AG08395 (cell line): ENCODE measurements around the gene URB1.
"Not testable (repeated sequence)": the region's sequence is repeated elsewhere in the genome, so short reads cannot be mapped to it uniquely, and the experiment has no call there.

Experiments used
- DNase-seq: peaks from one replicate; pipeline ENCODE4 v3.0.0; 2012; ENCODE audit warnings: mixed read lengths, low spot score

Gene URB1

GRCh38 chr21:32319012-32319411 lies 73.8 kb downstream of the URB1 start:
- no peak for DNase-seq

DNA sequence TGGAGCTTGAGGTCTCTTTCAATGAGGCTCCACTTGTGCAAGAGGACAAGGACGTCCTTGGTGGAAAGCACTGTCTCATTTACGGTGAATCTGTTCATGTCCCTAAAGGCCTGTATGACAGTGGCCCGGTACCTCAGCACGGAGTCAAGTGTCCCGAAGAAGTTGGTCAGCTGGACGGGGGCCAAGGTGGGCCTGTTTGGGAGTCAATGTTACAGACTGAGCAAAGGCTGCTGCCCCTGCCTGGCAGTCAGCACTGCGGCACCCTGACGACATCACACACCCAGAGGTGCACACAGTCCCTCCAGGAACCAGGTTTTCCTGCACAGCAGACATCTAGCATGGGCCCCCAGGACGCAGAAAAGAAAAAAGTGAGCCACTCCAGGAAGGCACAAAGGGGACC lies 75.1 kb downstream of the URB1 start:
- DNase-seq, result no peak

DNA sequence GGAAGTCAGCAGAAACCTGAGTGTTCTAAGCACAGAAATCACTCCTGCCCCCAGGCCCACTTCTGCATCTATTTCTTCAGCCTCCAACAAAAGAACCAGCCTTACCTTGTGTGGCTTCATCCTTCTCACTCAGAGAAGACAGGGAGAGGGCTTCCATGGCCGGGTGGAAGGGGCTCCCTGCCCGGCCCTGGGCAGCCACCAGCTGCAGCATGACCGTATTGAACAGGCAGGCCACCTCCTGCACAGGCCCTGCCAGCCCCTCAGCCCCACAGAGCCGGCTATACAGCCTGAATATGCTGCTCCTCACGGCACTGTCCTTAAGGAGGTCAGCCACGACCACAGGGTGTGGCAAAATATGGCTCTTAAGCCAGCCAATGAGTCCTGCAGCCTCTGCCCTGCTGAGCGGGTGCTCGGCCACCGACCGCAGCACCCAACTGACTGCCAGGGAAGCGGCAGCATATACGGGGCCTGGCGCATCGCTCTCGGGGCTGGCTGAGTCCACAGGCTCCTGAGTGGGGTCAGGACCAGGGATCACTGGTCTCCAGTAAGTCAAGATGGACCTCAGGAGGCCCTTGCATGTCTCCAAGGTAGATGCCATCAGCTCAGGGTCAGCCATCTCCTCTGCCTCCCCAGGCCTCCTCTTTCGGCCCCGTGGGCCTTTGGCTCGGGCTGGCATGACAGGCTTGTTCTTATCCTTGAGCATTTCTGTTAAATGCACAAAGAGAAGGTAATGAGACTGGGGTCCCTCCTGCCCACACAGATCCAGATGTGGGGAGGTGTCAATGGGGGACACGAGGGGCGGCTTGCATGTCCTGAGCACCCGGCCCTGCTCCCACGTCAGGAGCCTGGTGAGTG lies 76.2 kb downstream of the URB1 start:
- DNase-seq, result no peak

DNA sequence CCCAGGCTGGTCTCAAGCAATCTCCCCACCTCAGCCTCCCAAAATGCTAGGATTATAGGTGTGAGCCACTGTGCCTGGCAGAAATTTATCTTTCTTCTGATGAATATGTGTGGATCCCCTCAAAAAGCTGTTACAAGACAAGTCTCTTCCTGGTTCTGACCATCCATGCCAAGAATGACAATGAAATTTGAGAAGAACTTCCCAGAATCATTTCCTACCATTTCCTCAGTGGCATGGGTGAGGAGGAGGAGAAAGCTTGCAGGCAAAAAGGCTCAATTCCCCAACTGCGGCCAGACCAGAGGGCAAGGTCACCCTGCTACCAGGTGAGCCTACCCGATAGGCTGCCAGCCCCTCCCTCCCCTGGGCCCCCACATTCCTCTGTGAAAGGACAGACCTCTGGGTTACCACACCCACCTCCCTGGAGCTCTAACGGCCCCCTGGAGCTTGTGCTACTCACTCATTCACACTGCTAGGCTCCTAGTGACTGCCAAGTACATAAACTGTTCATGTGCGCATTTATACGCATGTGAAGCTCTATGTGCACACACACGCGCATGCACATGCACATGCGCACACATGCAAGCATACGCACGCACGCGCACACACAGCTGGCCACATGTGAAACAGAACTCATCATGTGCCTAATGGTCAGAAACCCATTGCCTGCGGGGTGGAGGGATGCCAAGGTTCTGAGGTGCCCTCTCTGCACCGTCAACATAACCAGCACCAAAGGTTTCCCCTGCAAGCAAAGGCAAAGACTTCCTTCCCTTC lies 77.1 kb downstream of the URB1 start:
- no peak for DNase-seq

DNA sequence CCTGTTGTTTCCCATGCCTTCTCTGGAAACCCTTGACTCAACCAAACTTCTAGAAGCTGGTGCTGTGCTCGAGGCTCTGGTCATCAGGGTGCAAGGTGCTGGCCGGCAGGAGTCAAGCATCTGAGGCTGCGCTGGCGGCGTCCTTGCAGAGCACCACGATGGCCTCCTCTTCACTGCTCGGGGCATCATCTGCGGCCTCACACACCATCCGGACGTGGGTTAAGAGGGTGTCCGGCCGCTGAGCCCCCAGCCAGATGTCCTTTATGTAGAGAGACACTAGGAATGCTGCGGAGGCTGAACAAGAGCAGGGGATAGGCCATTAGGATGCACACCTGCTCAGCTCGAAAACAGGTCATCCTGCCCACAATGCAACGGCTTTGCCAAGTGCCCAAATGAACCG lies 78.0 kb downstream of the URB1 start:
- DNase-seq, result no peak

GRCh38 chr21:32312976-32313375 lies 79.8 kb downstream of the URB1 start:
- DNase-seq, result no peak

DNA sequence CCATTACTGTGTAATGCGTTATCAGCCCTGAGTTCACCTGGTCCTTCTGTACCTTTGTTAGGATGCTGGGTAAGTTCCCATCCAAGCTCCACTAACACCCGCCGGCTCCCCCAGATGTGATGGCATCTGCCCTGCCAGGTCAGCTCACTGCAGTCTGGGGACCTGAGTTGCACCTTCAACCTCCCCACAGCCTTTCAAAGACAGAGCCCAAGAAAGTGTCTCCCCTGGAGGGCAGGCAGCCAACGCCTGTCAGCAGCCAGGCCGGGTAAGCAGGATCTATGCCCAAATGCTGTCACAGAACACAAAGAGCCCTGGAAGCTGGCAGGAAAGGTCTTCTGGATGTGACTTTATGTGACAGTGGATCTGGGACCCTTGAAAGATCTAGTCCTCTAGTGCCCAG lies 80.5 kb downstream of the URB1 start:
- DNase-seq, result no peak

- DNase-seq, result no peak
These were observed 81.2 kb downstream of the URB1 start for GRCh38 chr21:32311621-32312020.

DNA sequence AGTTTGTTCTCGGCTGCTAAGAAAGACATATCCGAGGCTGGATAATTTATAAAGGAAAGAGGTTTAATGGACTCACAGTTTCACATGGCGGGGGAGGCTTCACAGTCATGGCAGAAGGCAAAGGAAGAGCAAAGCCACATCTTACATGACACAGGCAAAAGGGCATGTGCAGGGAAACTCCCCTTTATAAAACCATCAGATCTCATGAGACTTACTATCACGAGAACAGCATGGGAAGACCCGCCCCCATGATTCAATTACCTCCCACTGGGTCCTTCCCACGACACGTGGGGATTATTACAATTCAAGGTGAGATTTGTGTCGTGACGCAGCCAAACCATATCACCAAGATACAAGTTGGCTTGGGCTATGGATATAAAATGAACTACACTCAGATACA lies 81.8 kb downstream of the URB1 start:
- not testable (repeated sequence) for DNase-seq

GRCh38 chr21:32309906-32310460 lies 82.8 kb downstream of the URB1 start:
- DNase-seq, result no peak

GRCh38 chr21:32308696-32309095 lies 84.1 kb downstream of the URB1 start:
- no peak for DNase-seq

GRCh38 chr21:32307706-32308105 lies 85.1 kb downstream of the URB1 start:
- no peak for DNase-seq

- no peak for DNase-seq
These were observed 86.6 kb downstream of the URB1 start for GRCh38 chr21:32306021-32306780.

DNA sequence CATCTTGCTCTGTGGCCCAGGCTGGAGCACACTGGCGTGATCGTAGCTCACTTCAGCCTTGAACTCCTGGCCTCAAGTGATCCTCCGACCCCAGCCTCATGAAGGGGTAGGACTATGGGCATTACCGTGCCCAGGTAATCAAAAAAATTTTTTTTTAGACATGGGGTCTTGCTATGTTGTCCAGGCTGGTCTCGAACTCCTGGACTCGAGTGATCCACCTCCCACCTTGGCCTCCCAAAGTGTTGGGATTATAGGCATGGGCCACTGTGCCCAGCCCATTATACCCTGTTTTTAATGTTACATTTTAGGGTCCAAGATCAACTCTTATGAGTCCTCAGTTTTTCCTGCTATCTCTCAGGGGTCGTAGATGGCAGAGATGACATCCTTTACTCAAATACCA lies 87.8 kb downstream of the URB1 start:
- DNase-seq, result no peak

DNA sequence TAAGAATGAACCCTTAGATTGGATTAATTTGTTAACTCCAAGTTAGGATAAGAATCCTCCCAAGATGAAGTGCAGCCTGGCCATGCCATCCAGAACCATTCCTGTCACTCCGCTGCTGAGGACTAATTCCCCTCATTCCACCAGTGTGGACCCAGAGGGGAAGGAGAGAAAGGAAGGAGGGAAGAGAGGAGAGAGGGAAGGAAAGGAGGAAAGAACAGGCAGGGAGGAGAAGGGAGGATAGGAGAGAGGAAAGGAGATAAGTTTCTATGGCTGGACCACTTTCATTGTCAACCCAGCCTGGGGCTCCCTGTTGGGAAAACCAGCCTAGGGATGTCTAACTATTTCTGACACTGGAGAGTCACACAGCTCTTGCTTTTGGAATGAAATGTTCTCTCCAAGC lies 89.4 kb downstream of the URB1 start:
- no peak for DNase-seq

DNA sequence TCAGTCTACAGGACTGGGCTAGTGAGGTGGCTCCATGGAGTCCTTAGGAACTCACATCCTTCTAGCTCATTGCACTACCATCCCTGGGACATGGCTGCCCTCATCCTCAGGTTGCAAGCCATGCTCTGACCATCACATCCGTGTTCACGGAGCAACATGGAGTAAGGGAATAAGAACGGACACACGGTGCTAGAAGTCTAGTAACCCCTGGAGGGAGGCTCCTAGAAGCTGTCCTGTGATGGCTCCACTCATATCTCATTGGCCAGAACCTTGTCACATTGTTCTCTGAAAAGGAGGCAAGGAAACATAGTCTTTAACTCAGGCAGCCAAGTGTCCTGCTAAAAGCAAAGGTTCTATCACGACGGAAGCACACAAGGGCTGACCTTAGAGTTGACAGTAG lies 90.3 kb downstream of the URB1 start:
- DNase-seq, result no peak

DNA sequence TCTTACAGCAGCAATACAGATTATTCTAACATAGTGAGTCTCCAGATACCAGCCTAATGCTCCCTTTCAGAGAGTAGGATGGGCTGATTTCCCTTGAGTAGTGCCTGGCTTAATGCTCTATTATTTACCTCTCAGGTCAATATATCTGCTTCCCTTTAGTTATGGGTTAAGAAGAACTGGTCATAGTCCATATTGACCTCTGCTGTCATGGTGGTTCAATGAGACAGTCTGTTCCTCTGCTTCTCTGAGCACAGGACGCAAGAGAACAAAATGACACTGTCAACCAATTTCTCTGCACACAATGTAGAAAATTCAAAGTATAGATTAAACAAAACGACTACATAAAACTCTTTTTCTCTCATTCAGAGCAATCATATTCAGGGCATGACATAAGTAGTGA lies 91.2 kb downstream of the URB1 start:
- no peak for DNase-seq

GRCh38 chr21:32300117-32300681 lies 92.6 kb downstream of the URB1 start:
- DNase-seq, result no peak

- no peak for DNase-seq
These were observed 93.1 kb downstream of the URB1 start for GRCh38 chr21:32299695-32300094.

GRCh38 chr21:32298658-32299081 lies 94.1 kb downstream of the URB1 start, which contains the start of gene MRAP:
MRAP (plus strand) TSS chr21:32298855; CDS start chr21:32298972, 117 bp downstream.
- DNase-seq, result no peak

DNA sequence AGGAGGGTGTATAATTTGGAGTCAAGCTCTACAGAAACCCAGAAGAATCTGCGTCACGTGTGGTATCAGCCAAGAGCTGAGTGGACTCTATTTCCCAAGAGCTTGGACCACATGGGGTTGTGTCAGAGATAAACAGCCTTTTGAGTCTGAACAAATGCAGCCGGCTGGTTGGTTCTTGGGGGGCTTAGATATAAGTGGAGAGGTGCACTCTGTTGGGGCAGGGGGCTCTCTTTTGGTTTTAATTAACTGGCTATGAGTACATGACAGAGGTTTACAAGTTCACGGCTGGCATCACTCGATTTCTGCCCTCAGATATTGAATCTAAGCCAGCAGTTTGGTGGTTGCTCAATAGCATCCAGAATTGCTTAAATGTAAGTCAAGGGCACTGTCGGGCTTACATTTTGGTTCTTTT lies 94.7 kb downstream of the URB1 start:
- DNase-seq, result peak; percentile 19

DNA sequence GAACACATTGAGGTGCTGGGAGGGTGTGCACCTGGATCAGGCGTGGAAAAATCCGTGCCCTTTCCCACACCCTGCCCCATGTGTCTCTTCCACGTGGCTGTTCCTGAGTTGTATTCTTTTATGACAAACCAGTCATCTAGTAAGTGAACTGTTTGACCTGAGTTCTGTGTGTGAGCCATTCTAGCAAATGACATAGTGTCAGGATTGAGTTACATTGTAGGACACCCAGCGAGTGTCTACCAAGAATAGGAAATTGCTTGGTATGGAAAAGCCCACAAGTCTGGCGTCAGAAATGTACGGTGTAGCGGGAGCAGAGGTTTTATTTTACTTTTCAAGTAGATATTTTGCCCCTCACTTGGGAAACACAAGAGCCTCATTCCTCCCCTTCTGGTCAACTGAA lies 95.4 kb downstream of the URB1 start:
- no peak for DNase-seq
